H9 (cell line): Measurements from ENCODE around the gene ELK1. TPM values are rescaled to one million over a fixed set of nuclear protein-coding genes. Genes with fewer than 3 reads are reported as not detected.

Experiments
- DNase-seq: peaks from one replicate; pipeline ENCODE4 v3.0.0-alpha.2; 2017
- H2AFZ ChIP-seq: one replicate; pipeline ENCODE4 v1.6.1; 2013; ENCODE audit warnings: mild to moderate bottlenecking, low read length, control low read depth, moderate library complexity
- H2AK5ac ChIP-seq: 2 replicates; pipeline ENCODE4 v1.6.1; 2013; ENCODE audit warnings: low read length, control low read depth, mixed read lengths; ENCODE audit not compliant: insufficient read length
- H2BK120ac ChIP-seq: one replicate; pipeline ENCODE4 v1.6.1; 2013; ENCODE audit warnings: low read depth, mild to moderate bottlenecking, low read length, control low read depth, inconsistent platforms; ENCODE audit not compliant: poor library complexity, severe bottlenecking
- H2BK12ac ChIP-seq: 2 replicates; pipeline ENCODE4 v1.6.1; 2013; ENCODE audit warnings: low read length, control low read depth, mixed read lengths, low read depth; ENCODE audit not compliant: insufficient read length
- H2BK15ac ChIP-seq: 2 replicates; pipeline ENCODE4 v1.6.1; 2013; ENCODE audit warnings: low read depth, low read length, control low read depth
- H2BK20ac ChIP-seq: one replicate; pipeline ENCODE4 v1.6.1; 2013; ENCODE audit warnings: low read depth, mild to moderate bottlenecking, low read length, control low read depth, inconsistent platforms; ENCODE audit not compliant: poor library complexity, severe bottlenecking
- H2BK5ac ChIP-seq: 2 replicates; pipeline ENCODE4 v1.6.1; 2013; ENCODE audit warnings: low read length, control low read depth, mixed read lengths; ENCODE audit not compliant: insufficient read length
- H3K14ac ChIP-seq: 2 replicates; pipeline ENCODE4 v1.6.1; 2013; ENCODE audit warnings: low read length, control low read depth; ENCODE audit not compliant: insufficient read depth
- H3K18ac ChIP-seq: 2 replicates; pipeline ENCODE4 v1.6.1; 2013; ENCODE audit warnings: low read depth, mild to moderate bottlenecking, mixed read lengths, low read length, control low read depth; ENCODE audit not compliant: insufficient read length
- H3K23ac ChIP-seq: 2 replicates; pipeline ENCODE4 v1.6.1; 2013; ENCODE audit warnings: low read length, control low read depth, mixed read lengths, low read depth; ENCODE audit not compliant: insufficient read length
- H3K23me2 ChIP-seq: 2 replicates; pipeline ENCODE4 v1.6.1; 2013; ENCODE audit warnings: low read depth, mild to moderate bottlenecking, mixed read lengths, low read length, control low read depth; ENCODE audit not compliant: insufficient read length, poor library complexity, severe bottlenecking
- H3K27ac ChIP-seq: 2 replicates; pipeline ENCODE4 v1.5.1; 2013; ENCODE audit warnings: low read length, control low read depth, mixed read lengths, low read depth; ENCODE audit not compliant: insufficient read length
- H3K27me3 ChIP-seq: 2 replicates; pipeline ENCODE4 v1.6.1; 2013; ENCODE audit warnings: low read length, control low read depth, inconsistent platforms; ENCODE audit not compliant: insufficient read depth
- H3K4ac ChIP-seq: 2 replicates; pipeline ENCODE4 v1.6.1; 2013; ENCODE audit warnings: low read depth, mild to moderate bottlenecking, control low read depth, inconsistent platforms, low read length, moderate library complexity
- H3K4me1 ChIP-seq: 2 replicates; pipeline ENCODE4 v1.6.1; 2013; ENCODE audit warnings: low read length, control low read depth, inconsistent platforms; ENCODE audit not compliant: insufficient read depth
- H3K4me2 ChIP-seq: 2 replicates; pipeline ENCODE4 v1.6.1; 2013; ENCODE audit warnings: low read length, control low read depth, mixed read lengths; ENCODE audit not compliant: insufficient read length, insufficient read depth
- H3K56ac ChIP-seq: 2 replicates; pipeline ENCODE4 v1.6.1; 2013; ENCODE audit warnings: low read depth, mild to moderate bottlenecking, mixed read lengths, low read length, control low read depth; ENCODE audit not compliant: insufficient read length
- H3K79me1 ChIP-seq: 2 replicates; pipeline ENCODE4 v1.6.1; 2013; ENCODE audit warnings: low read depth, mild to moderate bottlenecking, moderate library complexity, low read length, control low read depth, inconsistent platforms; ENCODE audit not compliant: insufficient read depth, poor library complexity, severe bottlenecking
- H3K79me2 ChIP-seq: 2 replicates; pipeline ENCODE4 v1.6.1; 2013; ENCODE audit warnings: low read length, control low read depth, inconsistent platforms; ENCODE audit not compliant: insufficient read depth
- H3K9ac ChIP-seq: 2 replicates; pipeline ENCODE4 v1.6.1; 2013; ENCODE audit warnings: low read length, control low read depth, mixed read lengths; ENCODE audit not compliant: insufficient read length; ENCODE audit errors: extremely low read depth
- H3K9me3 ChIP-seq: one replicate; pipeline ENCODE4 v1.6.1; 2013; ENCODE audit warnings: low read depth, low read length, inconsistent platforms; ENCODE audit not compliant: control insufficient read depth
- H3T11ph ChIP-seq: one replicate; pipeline ENCODE4 v1.6.1; 2013; ENCODE audit warnings: mild to moderate bottlenecking, low read length, control low read depth, inconsistent platforms
- H4K20me1 ChIP-seq: one replicate; pipeline ENCODE4 v1.6.1; 2013; ENCODE audit not compliant: control insufficient read depth, insufficient read length, insufficient read depth
- H4K5ac ChIP-seq: 2 replicates; pipeline ENCODE4 v1.6.1; 2013; ENCODE audit warnings: low read depth, mild to moderate bottlenecking, mixed read lengths, low read length, control low read depth; ENCODE audit not compliant: insufficient read length
- H4K8ac ChIP-seq: replicated peaks from 2 replicates; pipeline ENCODE4 v1.6.1; 2013; ENCODE audit warnings: low read length, control low read depth, mixed read lengths, low read depth; ENCODE audit not compliant: insufficient read length
- H4K91ac ChIP-seq: 2 replicates; pipeline ENCODE4 v1.6.1; 2013; ENCODE audit warnings: low read depth, mild to moderate bottlenecking, moderate library complexity, mixed read lengths, low read length, control low read depth; ENCODE audit not compliant: insufficient read length
- H3K27ac Mint-ChIP-seq, 3 experiments: 2 replicates in 2 of 3; 3 replicates in 1 of 3; pipeline ENCODE4 v1.8.0; 2020 to 2021; ENCODE audit warnings: mixed read lengths in 3 of 3, mild to moderate bottlenecking in 1 of 3, moderate library complexity in 1 of 3
- H3K27me3 Mint-ChIP-seq: 2 replicates; pipeline ENCODE4 v1.8.0; 2021; ENCODE audit warnings: low read depth, mild to moderate bottlenecking, moderate library complexity, mixed read lengths
- H3K36me3 Mint-ChIP-seq, 3 experiments: 2 replicates in 2 of 3; 3 replicates in 1 of 3; pipeline ENCODE4 v1.8.0; 2020 to 2021; ENCODE audit warnings: low read depth in 3 of 3, mixed read lengths in 3 of 3; ENCODE audit not compliant: insufficient read depth in 1 of 3
- H3K4me1 Mint-ChIP-seq, 2 experiments: 2 replicates each; pipeline ENCODE4 v1.8.0; 2020; ENCODE audit warnings: mixed read lengths in 2 of 2
- H3K4me3 Mint-ChIP-seq, 2 experiments: 2 replicates in 1 of 2; 3 replicates in 1 of 2; pipeline ENCODE4 v1.8.0; 2020 to 2021; ENCODE audit warnings: mild to moderate bottlenecking in 2 of 2, mixed read lengths in 2 of 2, moderate library complexity in 1 of 2
- H3K9me3 Mint-ChIP-seq, 2 experiments: 2 replicates in 1 of 2; 3 replicates in 1 of 2; pipeline ENCODE4 v1.8.0; 2020; ENCODE audit warnings: mild to moderate bottlenecking in 2 of 2, mixed read lengths in 2 of 2, moderate library complexity in 1 of 2
- WGBS: extraction: QIAGEN DNeasy Blood & Tissue Kit; methylation state at CpG from one replicate; pipeline ENCODE4 v1.1.7; 2013; ENCODE audit warnings: missing lambda C conversion rate, low lambda C conversion rate, mixed read lengths; ENCODE audit not compliant: insufficient read length; ENCODE audit errors: extremely low coverage; 5-methylcytosine and 5-hydroxymethylcytosine counted together
- total RNA-seq: library from RNA; stranded (reverse); gene quantifications from 2 replicates; pipeline ENCODE4 v1.2.1, GENCODE V29; 2021
- TF ChIP-seq, protein P1 (sequence below): fragments of 200-600 bp; sonication (generic); conservative IDR thresholded peaks from 3 replicates; pipeline ENCODE4 v1.8.0; 2021; ENCODE audit warnings: antibody characterized with exemption, mild to moderate bottlenecking

Gene ELK1
- total RNA-seq, 1 experiment from 2014 or later, result 49.8 TPM

DNA sequence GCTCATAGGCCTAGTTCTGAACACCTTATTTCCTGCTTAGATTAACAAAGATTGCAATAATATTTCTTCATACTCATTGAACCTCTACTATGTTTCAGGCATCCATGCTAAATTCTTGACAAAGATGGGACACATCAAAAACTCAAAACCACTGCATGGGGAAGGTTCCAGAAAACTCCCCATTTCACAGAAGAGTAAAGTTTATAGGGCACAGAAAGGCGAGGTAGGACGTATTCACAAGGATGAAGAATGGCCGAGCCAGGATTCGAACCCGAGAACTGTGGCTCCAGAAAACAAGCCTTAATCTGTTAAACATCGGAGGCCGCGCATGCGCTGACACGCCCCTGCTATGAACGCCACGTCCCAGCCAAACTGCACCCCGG, 7.9 kb upstream of the ELK1 start:
- H2AK5ac ChIP-seq, result no peak overlapping the region
- peak overlapping the region; percentile 46 for H3K4me2 ChIP-seq
- no peaks in the 10 kb centered on the region for H4K20me1 ChIP-seq
- H4K91ac ChIP-seq, result no peak overlapping the region
- peaks cover 78 to 79% of the 10 kb centered on the region in 2 experiments for H3K9me3 Mint-ChIP-seq
- DNase-seq, result no peak
- peak overlapping the region in 2 of 3 experiments; percentile 99 to 100; a peak in 4 of 7 replicates for H3K27ac Mint-ChIP-seq
- no peaks in the 10 kb centered on the region for H3K79me1 ChIP-seq
- H2BK5ac ChIP-seq, result no peak overlapping the region
- H3K79me2 ChIP-seq, result no peaks in the 10 kb centered on the region
- no peak overlapping the region for H3K4ac ChIP-seq
- peaks cover 5% of the 10 kb centered on the region for H3K9me3 ChIP-seq
- peaks cover 0 to 3% of the 10 kb centered on the region in 2 experiments; a peak in 1 of 4 replicates for H3K4me1 Mint-ChIP-seq
- peak overlapping the region; percentile 41 for H3K18ac ChIP-seq
- H3K4me3 Mint-ChIP-seq, result peak overlapping the region; percentile 87 to 89
- no peak overlapping the region for H2AFZ ChIP-seq
- WGBS, result no CpG with 5 or more reads among the region's 13 CpGs
- no peaks in the 10 kb centered on the region for H3K27me3 ChIP-seq
- no peak overlapping the region for H3K56ac ChIP-seq
- no peaks in the 10 kb centered on the region for H3K23me2 ChIP-seq
- H3K4me1 ChIP-seq, result no peaks in the 10 kb centered on the region
- TF ChIP-seq, protein P1, sequence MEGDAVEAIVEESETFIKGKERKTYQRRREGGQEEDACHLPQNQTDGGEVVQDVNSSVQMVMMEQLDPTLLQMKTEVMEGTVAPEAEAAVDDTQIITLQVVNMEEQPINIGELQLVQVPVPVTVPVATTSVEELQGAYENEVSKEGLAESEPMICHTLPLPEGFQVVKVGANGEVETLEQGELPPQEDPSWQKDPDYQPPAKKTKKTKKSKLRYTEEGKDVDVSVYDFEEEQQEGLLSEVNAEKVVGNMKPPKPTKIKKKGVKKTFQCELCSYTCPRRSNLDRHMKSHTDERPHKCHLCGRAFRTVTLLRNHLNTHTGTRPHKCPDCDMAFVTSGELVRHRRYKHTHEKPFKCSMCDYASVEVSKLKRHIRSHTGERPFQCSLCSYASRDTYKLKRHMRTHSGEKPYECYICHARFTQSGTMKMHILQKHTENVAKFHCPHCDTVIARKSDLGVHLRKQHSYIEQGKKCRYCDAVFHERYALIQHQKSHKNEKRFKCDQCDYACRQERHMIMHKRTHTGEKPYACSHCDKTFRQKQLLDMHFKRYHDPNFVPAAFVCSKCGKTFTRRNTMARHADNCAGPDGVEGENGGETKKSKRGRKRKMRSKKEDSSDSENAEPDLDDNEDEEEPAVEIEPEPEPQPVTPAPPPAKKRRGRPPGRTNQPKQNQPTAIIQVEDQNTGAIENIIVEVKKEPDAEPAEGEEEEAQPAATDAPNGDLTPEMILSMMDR, result no peak
- H2BK15ac ChIP-seq, result no peak overlapping the region
- H4K5ac ChIP-seq, result no peak overlapping the region
- H2BK12ac ChIP-seq, result no peak overlapping the region
- H3K27me3 Mint-ChIP-seq, result peaks cover 9% of the 10 kb centered on the region
- no peak overlapping the region for H4K8ac ChIP-seq
- H2BK120ac ChIP-seq, result no peak overlapping the region
- H3K23ac ChIP-seq, result no peak overlapping the region
- H3K14ac ChIP-seq, result no peak overlapping the region
- H3K9ac ChIP-seq, result peak overlapping the region; percentile 78
- H3T11ph ChIP-seq, result no peak overlapping the region
- no peak overlapping the region for H2BK20ac ChIP-seq
- H3K27ac ChIP-seq, result no peak overlapping the region
- H3K36me3 Mint-ChIP-seq, result peaks cover 17 to 39% (median 33%) of the 10 kb centered on the region in 3 experiments
